ENCODE results near the gene DENND1C.

GRCh38 chr19:6494438-6495036, 12.9 kb upstream of the DENND1C start:
- TF ChIP-seq CTCF (conservative IDR thresholded peaks at IDR 0.05; ENCODE audit: low read length): no peak
- no peak for TF ChIP-seq EZH2phosphoT487 (IDR thresholded peaks at IDR 0.05; ENCODE audit: borderline replicate concordance, low read depth, low read length)

All from OCI-LY7 (cell line).